ENCODE measurements around the gene HMOX2.

Gene HMOX2

GRCh38 chr16:4517812-4518680, 41.8 kb downstream of the HMOX2 start:
- Histone ChIP-seq H3K27ac (ENCODE audit: poor library complexity, severe bottlenecking) (no peak overlapping the region), H3K36me3 (ENCODE audit: low read depth) (no peaks in the 10 kb centered on the region; the same call in 1 of the 2 replicates), H3K27me3 (ENCODE audit: insufficient read depth, poor library complexity, severe bottlenecking) (no peaks in the 10 kb centered on the region), H3K4me3 (ENCODE audit: severe bottlenecking) (no peak overlapping the region), H3K4me1 (ENCODE audit: insufficient read depth, poor library complexity, severe bottlenecking) (no peaks in the 10 kb centered on the region), H3K9me3 (ENCODE audit: severe bottlenecking) (no peaks in the 10 kb centered on the region)
- ATAC-seq (ENCODE audit: low read depth): peak; percentile 42
- peak; percentile 45 for TF ChIP-seq CTCF (IDR thresholded peaks at IDR 0.05; ENCODE audit: poor library complexity, severe bottlenecking)
- DNase-seq (ENCODE audit: low spot score): no peak

- H3K9me3 ChIP-seq (ENCODE audit: severe bottlenecking): no peaks in the 10 kb centered on the region
- H3K4me3 ChIP-seq (ENCODE audit: severe bottlenecking): no peak overlapping the region
- H3K36me3 ChIP-seq (ENCODE audit: low read depth): no peaks in the 10 kb centered on the region
- no peak overlapping the region for H3K27ac ChIP-seq (ENCODE audit: poor library complexity, severe bottlenecking)
- no peak for ATAC-seq (ENCODE audit: low read depth)
- no peaks in the 10 kb centered on the region for H3K4me1 ChIP-seq (ENCODE audit: insufficient read depth, poor library complexity, severe bottlenecking)
- no peak for DNase-seq (ENCODE audit: low spot score)
- no peak for TF ChIP-seq CTCF (IDR thresholded peaks at IDR 0.05; ENCODE audit: poor library complexity, severe bottlenecking)
- no peaks in the 10 kb centered on the region for H3K27me3 ChIP-seq (ENCODE audit: insufficient read depth, poor library complexity, severe bottlenecking)
Observed at GRCh38 chr16:4519274-4520058, 43.3 kb downstream of the HMOX2 start.

- Histone ChIP-seq H3K36me3 (ENCODE audit: low read depth) (no peaks in the 10 kb centered on the region), H3K4me3 (ENCODE audit: severe bottlenecking) (no peak overlapping the region), H3K27ac (ENCODE audit: poor library complexity, severe bottlenecking) (no peak overlapping the region), H3K27me3 (ENCODE audit: insufficient read depth, poor library complexity, severe bottlenecking) (no peaks in the 10 kb centered on the region), H3K9me3 (ENCODE audit: severe bottlenecking) (no peaks in the 10 kb centered on the region), H3K4me1 (ENCODE audit: insufficient read depth, poor library complexity, severe bottlenecking) (no peaks in the 10 kb centered on the region)
- ATAC-seq (ENCODE audit: low read depth) (no peak), DNase-seq (ENCODE audit: low spot score) (no peak)
- TF ChIP-seq CTCF (IDR thresholded peaks at IDR 0.05; ENCODE audit: poor library complexity, severe bottlenecking): no peak
Observed at GRCh38 chr16:4520913-4521312, 44.7 kb downstream of the HMOX2 start.

- DNase-seq (ENCODE audit: low spot score) (no peak), ATAC-seq (ENCODE audit: low read depth) (no peak)
- TF ChIP-seq CTCF (IDR thresholded peaks at IDR 0.05; ENCODE audit: poor library complexity, severe bottlenecking): no peak
- Histone ChIP-seq H3K4me1 (ENCODE audit: insufficient read depth, poor library complexity, severe bottlenecking) (no peaks in the 10 kb centered on the region), H3K4me3 (ENCODE audit: severe bottlenecking) (no peak overlapping the region), H3K36me3 (ENCODE audit: low read depth) (no peaks in the 10 kb centered on the region), H3K9me3 (ENCODE audit: severe bottlenecking) (no peaks in the 10 kb centered on the region), H3K27ac (ENCODE audit: poor library complexity, severe bottlenecking) (no peak overlapping the region), H3K27me3 (ENCODE audit: insufficient read depth, poor library complexity, severe bottlenecking) (no peaks in the 10 kb centered on the region)
Observed at GRCh38 chr16:4522051-4522581, 45.9 kb downstream of the HMOX2 start.
